SW 1271 (cell line): ENCODE measurements around the gene TAP1.
"Not testable (repeated sequence)": the region's sequence is repeated elsewhere in the genome, so short reads cannot be mapped to it uniquely, and the experiment has no call there.

ENCODE experiments used
- DNase-seq, 2 experiments: peaks; one replicate each; lab custom pipeline; 2025; lab: John Stamatoyannopoulos, UW

TAP1 gene, protein sequence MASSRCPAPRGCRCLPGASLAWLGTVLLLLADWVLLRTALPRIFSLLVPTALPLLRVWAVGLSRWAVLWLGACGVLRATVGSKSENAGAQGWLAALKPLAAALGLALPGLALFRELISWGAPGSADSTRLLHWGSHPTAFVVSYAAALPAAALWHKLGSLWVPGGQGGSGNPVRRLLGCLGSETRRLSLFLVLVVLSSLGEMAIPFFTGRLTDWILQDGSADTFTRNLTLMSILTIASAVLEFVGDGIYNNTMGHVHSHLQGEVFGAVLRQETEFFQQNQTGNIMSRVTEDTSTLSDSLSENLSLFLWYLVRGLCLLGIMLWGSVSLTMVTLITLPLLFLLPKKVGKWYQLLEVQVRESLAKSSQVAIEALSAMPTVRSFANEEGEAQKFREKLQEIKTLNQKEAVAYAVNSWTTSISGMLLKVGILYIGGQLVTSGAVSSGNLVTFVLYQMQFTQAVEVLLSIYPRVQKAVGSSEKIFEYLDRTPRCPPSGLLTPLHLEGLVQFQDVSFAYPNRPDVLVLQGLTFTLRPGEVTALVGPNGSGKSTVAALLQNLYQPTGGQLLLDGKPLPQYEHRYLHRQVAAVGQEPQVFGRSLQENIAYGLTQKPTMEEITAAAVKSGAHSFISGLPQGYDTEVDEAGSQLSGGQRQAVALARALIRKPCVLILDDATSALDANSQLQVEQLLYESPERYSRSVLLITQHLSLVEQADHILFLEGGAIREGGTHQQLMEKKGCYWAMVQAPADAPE

DNA sequence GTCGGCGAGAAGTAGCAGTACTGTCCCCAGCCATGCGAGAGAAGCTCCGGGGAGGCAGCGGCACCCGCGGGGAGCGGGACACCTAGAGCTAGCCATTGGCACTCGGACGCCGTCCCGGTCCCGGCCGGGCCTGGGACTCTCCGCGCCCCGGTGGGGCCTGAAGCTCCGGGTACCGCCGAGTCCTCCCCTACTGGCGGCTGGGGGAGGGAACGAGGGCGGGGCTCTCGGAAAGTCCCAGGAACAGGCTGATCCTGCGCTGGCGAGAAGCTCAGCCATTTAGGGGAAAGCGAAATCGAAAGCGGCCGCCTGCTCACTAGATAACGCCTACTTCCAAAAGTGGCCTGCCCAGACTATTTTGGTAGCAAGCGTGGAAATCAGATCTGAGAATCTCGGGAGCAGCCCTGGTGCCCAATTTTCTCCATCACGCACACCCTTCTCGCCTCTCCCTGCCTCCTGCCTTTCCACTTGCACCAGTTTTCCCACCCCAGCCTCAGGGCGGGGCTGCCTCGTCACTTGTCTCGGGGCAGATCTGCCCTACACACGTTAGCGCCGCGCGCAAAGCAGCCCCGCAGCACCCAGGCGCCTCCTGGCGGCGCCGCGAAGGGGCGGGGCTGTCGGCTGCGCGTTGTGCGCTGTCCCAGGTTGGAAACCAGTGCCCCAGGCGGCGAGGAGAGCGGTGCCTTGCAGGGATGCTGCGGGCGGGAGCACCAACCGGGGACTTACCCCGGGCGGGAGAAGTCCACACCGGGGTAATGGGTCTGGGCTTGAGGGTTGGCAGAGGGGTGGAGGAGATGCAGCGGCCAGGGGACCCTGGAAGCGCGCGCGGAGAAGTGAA is at the start of gene TAP1, which contains the start of gene PSMB9:
Gene TAP1 (minus strand): TSS at position 164 of the 835 bp plus-strand sequence. CDS start 68 bp downstream, at position 96.
Gene PSMB9 (plus strand): TSS at position 652 of the 835 bp plus-strand sequence. CDS start 38 bp downstream, at position 690.
- DNase-seq, result peak; percentile 85 to 97

DNA sequence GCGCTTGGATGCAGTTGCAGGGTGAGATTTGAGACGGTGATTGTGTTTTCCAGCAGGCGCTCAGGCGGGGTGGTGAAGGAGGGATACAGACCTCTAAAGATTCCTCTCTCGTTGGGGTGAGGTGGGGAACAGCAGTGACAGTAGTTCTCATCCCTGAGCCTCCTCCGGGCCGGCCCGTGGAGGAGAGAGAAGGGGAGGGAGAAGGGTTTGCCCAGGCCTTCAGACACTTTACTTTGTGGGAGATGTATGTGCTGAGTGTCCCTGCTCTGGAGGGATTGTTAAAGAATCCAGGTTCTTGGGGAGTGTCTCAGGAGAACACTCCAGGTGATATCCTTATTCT is 41.5 kb upstream of the TAP1 start:
- no peak for DNase-seq

DNA sequence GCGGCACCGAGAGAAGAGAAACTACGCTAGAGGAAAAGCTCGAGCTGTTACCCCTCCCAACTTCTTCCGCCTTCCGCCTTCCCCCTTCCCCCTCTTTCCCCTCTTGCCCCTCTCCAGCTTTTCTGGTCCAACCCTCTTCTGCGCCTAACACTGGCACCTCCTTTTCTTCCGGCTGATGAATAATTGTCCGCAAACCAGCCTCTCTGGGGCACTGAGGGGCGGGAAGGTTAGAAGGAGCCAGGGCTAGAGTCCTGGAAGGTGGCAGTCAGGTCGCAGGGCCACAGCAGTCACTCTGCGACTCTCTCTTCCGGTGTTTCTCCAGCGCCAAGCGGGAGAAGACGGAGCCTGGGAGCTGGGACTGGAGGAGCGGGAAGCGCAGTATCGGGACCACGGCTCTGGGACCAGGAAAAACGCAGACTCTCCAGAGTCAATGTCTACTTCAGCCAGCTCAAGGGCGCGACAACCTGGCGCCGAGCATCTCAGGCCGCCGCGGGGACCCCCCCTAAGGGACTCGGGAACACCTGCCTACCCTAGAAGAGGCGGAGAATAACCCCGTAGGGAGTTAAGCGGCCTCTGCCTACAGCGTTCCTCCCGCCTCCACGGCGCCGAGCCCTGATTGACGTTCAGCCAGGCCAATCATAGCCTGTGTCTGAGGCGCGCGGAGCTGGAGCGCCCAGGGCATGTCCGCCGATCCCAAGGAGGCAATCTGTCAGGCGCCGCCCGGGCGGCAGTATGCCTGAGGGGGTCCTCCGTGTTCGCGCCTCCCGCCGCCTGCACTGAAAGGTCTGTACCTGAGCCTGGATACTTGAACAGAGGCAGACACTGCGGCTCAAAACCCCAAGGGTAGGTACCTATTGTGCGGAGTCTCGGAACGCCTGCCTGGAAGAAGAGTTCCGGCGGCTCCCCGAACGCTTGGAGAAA is 40.8 kb upstream of the TAP1 start:
- DNase-seq, result peak; percentile 69 to 90

DNA sequence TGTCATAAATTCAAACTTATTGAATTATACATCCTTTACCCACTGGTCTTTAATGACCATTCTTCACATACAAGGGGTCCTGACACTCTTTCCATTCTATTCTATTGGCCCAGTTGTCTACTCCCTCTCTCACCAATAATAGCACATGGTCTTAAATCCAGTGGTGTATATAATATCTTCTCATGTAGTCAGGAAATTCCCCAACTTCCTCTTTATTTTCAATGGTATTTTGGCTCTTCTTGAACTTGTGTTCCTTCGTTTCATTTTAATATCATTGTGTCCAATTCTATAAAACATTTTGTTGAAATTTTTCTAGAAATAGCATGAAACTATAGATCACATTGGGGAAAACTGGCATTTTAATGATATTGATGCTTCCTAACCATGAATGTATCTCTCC is 37.3 kb upstream of the TAP1 start:
- DNase-seq, result no peak

DNA sequence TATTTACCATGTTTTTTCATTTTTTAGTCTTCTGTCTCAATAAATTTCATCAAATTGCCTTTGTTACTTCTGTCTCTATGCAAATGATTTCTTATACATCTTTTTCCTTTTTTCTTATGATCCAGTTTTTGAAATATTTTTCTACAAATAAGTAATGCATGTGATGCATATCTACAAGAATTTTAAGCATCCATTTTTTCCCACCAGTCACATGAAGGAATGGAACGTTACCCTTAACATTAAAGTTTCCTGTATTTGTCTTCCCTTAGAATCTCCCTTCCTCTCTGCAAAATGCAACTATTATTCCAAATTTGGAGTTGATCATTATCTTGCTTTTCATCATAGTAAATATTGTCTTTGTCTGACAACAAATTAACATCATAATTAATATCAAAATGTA is 36.0 kb upstream of the TAP1 start:
- DNase-seq, result no peak

DNA sequence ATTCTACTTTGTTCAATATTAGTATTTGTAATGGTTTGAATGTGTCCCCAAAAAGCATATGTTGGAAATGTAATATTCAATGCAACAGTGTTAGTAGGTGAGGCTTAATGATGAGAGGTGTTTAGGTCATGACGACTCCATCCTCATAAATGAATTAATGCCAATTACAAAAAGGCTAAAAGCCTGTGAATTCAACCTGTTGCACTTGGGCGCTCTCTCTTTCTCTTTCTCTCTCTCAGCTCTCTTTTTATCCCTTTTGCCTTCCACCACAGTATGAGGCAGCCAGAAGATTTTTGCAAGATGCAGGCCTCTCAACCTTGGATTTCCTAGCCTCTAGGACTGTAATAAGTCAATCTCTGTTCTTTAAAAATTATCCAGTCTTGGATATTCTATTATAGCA is 35.1 kb upstream of the TAP1 start:
- no peak for DNase-seq

DNA sequence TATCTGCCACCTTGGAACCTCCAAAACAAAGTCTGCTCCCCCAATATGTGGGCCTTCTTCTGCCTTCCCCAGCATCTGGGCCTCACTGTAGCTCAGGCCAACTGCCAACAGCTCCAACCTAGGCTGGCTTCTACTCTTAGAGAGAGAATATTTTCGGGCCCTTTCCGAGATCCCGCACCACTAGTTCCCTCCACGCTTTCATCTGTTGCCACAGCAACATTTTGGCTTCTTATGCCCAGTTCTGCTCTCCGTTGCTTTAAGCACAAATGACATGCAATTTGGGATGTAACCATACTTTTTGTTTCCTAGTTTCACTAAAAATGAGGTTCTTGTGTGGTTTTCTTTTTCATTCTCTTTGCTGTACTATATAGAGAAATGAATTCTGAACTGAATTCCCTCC is 34.1 kb upstream of the TAP1 start:
- DNase-seq, result no peak

DNA sequence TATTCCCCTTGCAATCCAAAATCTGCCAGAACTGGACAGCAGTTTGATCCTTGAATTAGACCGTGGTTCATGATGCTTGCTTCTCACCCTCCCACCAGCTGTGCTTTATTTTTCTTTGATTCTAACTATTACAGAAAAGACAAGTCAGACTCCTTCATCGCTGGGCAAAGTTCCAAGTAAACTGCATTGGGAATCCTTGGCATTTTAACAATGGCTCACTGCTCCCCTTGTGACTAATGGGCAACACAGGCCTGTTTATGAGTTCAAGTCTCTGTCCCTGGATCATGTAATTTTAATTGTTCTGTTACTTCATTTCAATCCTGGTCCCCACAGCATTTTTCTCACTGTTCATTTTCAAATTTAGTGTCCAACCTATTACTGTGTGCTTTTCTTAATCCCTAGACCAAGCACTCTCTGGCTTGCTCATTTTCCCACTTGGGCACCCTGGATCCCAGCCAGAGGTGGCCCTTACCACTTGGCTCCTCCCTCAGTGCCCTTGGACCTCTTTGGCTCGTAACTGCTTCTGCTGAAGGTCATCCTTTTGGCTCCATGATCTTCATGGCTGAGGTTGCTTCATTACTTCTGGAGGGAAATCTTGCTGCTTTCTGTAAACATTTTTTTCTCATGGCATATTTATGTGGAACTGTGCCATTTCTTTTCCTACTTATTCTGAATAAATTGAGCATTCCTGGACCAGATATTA is 33.3 kb upstream of the TAP1 start:
- peak in 1 of 2 experiments; percentile 6 for DNase-seq

DNA sequence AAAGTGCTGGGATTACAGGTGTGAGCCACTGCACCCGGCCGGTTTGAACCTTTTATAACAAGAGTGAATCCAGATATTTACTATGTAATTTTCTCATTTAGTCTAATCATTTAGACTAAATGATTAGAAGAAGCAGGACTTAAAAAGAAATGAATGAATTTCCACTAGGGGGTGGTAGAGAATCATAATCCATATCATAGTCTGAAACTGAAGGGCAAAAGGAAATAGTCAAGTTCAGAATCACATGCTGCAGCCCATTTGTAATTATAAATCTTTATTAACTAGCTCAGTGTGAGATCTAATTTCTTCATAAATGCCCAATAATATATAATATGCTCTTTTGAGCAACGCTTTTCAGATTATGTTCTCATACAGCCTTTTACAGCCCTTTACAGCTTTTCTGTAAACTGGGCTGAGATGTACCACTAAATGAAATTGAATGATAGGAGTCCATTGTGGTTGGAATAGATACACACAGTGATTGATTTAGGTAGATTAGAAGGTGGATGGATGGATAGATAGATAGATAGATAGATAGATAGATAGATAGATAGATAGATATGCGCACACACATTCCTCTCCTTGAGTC is 32.3 kb upstream of the TAP1 start:
- peak; percentile 24 to 80 for DNase-seq

DNA sequence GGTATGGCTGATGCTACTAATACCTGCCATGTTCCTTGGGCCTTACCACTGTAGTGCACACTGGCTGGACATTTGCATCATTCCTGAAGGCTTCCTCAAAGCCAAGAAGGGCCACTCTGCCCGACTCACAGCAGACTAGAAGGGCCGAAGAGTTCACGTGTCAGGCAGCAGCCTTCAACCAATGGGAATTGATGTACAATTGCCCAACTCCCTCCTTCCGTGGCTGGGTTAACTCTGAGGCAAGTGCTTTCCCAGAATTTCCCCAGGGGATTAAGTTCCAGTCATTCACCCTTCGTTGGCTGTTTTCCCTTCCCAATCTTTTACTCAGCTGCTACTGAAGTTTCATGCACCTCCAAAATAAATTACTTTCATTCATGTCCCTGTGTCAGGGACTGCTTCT is 30.3 kb upstream of the TAP1 start:
- no peak for DNase-seq

DNA sequence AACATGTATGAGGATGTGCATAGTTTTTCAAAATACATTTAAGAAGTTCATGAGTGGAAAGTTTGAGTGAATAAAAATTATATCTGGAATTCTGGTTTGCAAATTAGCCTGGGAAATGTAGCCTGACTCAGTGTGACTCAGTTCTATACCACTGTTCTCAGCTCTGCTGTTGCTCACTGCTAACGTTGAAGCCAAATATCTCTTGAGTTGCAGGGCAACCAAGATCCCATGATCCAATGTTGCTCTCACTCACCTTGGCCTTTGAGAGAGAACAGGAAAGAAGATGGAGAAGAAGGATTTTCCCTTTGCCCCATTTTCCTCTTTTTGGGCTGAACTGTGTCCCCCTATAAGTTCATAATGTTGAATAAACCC is 29.4 kb upstream of the TAP1 start:
- DNase-seq, result no peak

DNA sequence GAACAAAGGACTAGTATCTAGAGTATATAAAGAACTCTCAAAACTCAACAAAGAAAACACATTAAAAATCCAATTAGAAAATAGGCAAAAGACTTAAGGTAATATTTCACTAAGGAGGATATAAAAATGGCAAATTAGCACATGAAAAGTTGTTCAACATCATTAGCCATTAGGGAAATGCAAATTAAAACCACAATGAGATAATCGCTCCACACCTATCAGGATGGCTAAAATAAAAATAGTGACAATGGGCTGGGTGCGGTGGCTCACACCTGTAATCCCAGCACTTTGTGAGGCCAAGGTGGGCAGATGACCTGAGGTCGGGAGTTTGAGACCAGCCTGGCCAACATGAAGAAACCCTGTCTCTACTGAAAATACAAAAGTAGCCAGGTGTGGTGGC is 27.5 kb upstream of the TAP1 start:
- not testable (repeated sequence) for DNase-seq

DNA sequence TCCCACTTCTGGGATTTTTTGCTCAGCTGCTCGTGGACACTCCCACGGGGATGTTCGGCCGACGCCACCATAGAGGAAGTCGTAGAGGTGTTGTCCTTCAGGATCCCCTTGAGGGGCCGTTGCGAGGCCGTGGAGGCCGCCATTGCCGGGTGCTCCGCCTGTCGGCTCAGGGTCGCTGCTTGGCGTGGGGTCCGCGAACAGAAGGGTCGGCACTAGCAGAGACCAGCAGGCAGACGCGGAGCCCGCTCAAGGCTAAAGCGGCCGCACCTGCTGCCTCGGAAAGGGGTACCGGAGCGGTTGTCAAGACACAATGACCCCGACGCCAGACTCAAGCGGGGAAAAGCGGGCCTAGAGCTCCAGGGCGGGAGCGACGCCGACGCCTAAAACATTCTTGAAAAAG is 26.2 kb upstream of the TAP1 start:
- no peak for DNase-seq

DNA sequence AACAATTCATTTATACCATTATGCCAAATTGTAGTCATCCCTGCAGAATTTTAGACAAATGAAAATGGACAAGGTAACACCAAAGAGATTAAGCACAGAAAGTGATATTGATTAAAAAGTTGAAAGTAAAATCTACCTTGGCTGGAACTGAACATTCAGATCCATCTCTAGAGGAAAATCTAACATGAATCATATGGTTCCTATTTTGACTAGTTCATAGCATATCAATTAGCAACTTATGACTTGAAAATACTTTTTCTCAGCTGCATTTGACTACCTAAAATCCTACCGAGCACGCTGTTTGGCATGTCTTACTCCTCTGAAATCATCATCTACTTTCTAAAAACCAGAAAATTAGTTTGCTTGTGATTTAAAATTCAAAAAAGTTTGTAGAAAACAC is 23.1 kb upstream of the TAP1 start:
- no peak for DNase-seq

DNA sequence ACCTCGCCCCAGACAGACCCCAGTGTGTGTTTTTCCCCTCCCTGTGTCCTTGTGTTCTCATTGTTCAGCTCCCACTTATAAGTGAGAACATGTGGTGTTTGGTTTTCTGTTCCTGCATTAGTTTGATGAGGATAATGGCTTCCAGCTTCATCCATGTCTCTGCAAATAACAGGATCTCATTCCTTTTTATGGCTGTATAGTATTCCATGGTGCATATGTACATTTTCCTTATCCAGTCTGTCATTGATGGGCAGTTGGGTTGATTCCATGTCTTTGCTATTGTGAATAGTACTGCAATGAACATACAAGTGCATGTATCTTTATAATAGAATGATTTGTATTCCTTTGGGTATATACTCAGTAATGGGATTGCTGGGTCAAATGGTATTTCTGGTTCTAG is 20.4 kb upstream of the TAP1 start:
- not testable (repeated sequence) for DNase-seq

DNA sequence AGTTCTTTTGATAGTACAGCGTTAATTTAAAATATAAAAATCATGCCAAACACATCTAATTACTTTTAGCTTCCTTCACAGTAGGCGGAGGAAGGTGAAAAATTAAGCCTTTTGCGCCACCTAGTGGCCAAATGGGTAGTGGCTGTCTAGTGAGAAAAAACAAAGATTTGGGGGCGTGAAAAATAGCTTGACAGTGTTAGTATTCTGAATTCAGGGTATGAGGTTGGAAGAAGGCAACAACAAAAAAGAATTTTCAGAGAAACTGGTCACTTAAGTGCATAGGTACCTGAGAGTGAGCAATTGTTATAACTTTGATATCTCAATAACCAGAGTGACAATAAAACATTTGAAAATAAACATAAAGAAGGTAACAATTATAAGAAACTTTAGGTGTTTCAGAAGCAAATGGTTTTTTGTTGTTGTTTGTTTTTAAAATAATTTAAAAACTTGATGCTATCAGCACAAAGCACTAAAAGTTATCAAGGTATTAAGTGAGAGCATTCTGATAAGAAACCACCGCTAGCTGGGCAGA is 14.8 kb upstream of the TAP1 start:
- peak in 1 of 2 experiments; percentile 59 for DNase-seq

DNA sequence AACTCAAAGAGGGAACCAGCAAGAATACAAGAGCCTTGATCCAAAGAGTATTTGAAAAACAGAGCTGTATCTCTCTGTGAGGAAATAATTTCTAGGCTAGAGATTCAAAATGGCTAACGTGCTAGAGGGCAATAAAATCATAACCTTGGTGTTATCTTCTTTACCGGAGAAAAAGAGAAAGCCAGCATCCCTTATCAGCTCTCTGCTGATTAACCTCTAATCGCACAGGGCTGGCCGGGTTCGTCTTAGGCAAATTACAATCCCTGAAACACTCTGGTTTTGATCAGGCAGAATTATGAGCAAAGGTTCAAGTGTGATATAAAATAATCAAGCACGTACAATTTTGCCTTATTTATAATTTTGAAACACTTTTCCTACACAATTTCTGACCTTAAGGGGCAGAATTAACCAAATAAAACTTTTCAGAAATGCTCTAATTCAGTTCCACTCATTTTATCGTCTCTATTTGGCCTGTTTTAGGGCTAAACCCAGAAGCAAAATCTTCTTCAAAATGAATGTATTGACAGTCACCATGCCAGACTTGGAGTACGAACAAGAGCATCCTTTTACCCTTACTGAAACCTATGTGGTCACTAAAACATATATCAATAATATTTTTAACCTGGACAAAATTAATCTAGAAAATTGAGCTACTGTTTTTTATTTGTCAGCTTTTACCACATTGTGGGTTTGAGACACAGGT is 14.2 kb upstream of the TAP1 start:
- no peak for DNase-seq

DNA sequence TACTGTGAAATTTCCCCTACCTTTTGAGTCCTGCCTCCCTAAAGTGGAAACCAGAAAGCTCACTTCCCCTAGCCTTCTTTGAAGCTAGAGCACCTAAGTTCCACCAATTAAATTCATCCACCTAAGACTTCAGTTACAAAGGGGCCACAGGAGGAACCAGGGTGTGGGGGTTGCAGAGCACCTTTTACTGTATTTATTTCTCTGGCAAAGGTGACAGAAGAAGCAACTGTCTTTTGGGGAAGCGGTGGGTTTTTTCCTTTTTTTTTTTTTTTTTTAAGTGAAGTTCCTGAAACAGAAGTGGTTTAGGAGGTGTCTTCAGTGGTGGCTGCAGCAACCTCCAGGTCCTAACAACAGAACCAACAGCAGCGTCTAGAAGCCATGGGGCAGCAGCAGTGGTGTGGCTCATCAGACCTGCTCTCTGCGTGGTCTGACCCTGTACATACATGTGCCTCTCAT is 13.5 kb upstream of the TAP1 start:
- DNase-seq, result no peak

DNA sequence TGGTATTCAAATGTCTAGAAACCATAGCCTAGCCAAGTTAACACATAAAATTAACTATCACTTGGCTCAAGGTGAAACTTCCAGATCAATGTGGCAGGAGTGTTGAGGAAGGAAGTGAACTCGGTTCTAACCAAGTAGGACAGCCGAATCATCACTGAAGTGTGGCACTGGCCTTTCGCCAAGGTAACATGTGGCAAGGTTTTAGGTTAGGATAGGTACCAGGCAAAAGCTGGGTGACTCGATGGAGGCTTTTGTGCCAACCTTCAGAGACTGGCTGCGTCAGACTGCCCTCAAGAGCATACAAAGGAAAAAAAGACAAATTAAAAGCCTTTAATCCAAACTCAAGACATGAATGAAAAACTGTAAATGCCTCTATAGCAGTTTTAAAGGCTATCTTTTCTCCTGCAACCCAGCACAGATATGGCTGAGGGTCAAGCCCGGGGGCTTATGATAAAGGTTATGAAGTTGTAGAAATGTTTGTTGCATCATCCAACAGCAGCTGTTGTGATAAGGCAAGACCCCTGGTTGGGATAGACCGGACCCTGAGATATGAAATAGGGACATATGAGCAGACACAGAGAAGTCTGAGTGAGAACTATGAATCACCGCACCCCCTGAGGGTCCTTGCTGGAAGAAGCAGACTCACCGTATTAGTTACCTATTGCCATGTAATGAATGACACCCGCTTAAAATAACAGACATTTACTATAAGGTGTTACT is 12.4 kb upstream of the TAP1 start:
- DNase-seq, result no peak
